Kidney (tissue), 14 donors: ENCODE data around the gene PRKCE. TPM values are rescaled to one million over a fixed set of nuclear protein-coding genes. Genes with fewer than 3 reads are reported as not detected.

Experiments used
- DNase-seq, 5 donors: peaks; one replicate each; pipeline ENCODE4 v3.0.0-alpha.2; 2013 to 2020
- FAIRE-seq: peaks from 2 replicates; lab custom pipeline; 2012; peaks lifted over from hg19 to GRCh38; lab: Jason Lieb, UNC
- H3K27ac ChIP-seq, 2 donors: one replicate each; pipeline ENCODE4 v1.7.0; 2013; ENCODE audit warnings: low read depth in 2 of 2, low read length in 2 of 2, inconsistent platforms in 1 of 2
- H3K27me3 ChIP-seq: one replicate; pipeline ENCODE4 v1.7.1; 2013; ENCODE audit warnings: low read length, inconsistent platforms; ENCODE audit not compliant: control insufficient read depth, insufficient read depth
- H3K36me3 ChIP-seq, 3 donors: one replicate each; pipeline versions ENCODE4 v1.7.0 to v1.7.1; 2013; ENCODE audit warnings: low read length in 3 of 3, control low read depth in 1 of 3, inconsistent platforms in 1 of 3; ENCODE audit not compliant: insufficient read depth in 3 of 3, control insufficient read depth in 2 of 3
- H3K4me1 ChIP-seq, 3 donors: one replicate each; pipeline versions ENCODE4 v1.7.0 to v1.7.1; 2013; ENCODE audit warnings: low read length in 3 of 3, inconsistent platforms in 1 of 3, low read depth in 1 of 3; ENCODE audit not compliant: control insufficient read depth in 2 of 3, insufficient read depth in 2 of 3
- H3K4me3 ChIP-seq, 3 donors: one replicate each; pipeline versions ENCODE4 v1.7.0 to v1.8.1; 2013; ENCODE audit warnings: low read length in 3 of 3, control low read depth in 1 of 3, inconsistent platforms in 1 of 3
- H3K9ac ChIP-seq, 3 donors: one replicate each; pipeline versions ENCODE4 v1.7.0 to v1.7.1; 2013; ENCODE audit warnings: low read length in 3 of 3, control low read depth in 1 of 3, inconsistent platforms in 1 of 3
- H3K9me3 ChIP-seq, 3 donors: one replicate each; pipeline versions ENCODE4 v1.7.0 to v1.7.1; 2013; ENCODE audit warnings: low read length in 3 of 3, control low read depth in 1 of 3, inconsistent platforms in 1 of 3; ENCODE audit not compliant: control insufficient read depth in 2 of 3, insufficient read depth in 1 of 3
- intact Hi-C: fragments of 100-400 bp; cut with DNase I; formaldehyde crosslinking; loops from one replicate; pipeline ENCODE4 v1.11.1; 2022
- polyA plus RNA-seq: library from polyadenylated mRNA; stranded (reverse); fragments of 350-450 nt; fragmentation: Illumina TruSeq; extraction: RNeasy Lipid Tissue Mini Kit (QIAGEN cat#74804); gene quantifications from one replicate; pipeline ENCODE4 v1.2.3, GENCODE V29; 2014; ENCODE audit warnings: low read depth, low replicate concordance; ENCODE audit not compliant: insufficient read depth
- total RNA-seq: library from RNA; stranded (reverse); fragmentation: NEBNext Ultra II Directional; extraction: Animal tissue kit (Norgen Biotek cat#: 25700); gene quantifications from one replicate; pipeline ENCODE4 v1.2.1, GENCODE V29; 2021
- TF ChIP-seq, protein P1 (sequence below): IDR thresholded peaks from 3 replicates; pipeline ENCODE4 v1.5.1; 2012; ENCODE audit warnings: mild to moderate bottlenecking, moderate library complexity, borderline replicate concordance; ENCODE audit not compliant: insufficient read depth; ENCODE audit errors: extremely low read depth
- donor health status: control.
- donor health status: control.
- donor health status: control.
- donor health status: control.
- donor health status: control.
- donor health status: DM: yes; HTN: yes; CAD: no.
- donor health status: Normal renal cell carcinoma (clear cell type).

Gene PRKCE
- total and polyA plus RNA-seq, 2 donors from 2014 or later = 11.1 to 27.3 TPM

DNA sequence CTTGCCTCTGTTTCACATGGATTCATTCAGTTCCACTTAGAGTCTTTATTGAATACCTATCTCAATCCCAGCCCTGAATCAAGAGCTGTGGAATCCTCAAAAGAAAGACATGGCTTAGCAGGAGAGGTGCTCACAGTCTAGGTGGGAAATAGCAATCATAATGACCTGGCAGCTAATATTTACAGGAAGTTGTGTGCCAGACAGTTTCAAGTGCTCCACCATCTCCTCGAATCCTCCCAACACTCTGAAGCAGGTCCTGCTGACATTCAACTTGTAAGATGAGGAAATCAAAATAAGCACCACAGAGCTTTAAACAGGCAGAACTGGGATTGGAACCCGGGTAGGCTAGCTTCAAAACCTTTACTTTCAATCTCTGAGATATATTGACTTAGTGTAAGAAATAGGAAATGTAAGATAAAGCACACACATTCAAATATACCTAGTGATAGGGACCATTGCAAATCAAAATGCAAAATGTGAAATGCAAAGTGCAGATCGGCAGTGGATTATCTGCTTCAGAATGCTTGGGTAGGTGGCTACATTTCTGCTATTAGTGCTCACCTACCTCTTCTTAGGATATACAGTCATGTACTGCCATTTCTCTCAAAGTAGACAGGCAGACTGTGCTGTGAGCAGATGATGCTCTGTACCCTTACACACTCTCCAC is 182.0 kb downstream of the PRKCE start:
- Histone ChIP-seq H3K27ac (no peak overlapping the region), H3K4me1 (no peaks in the 10 kb centered on the region), H3K36me3 (no peaks in the 10 kb centered on the region), H3K9me3 (peaks cover 0 to 13% (median 3%) of the 10 kb centered on the region in 3 donors), H3K4me3 (no peak overlapping the region), H3K27me3 (no peaks in the 10 kb centered on the region), H3K9ac (no peak overlapping the region)
- TF ChIP-seq, protein P1, sequence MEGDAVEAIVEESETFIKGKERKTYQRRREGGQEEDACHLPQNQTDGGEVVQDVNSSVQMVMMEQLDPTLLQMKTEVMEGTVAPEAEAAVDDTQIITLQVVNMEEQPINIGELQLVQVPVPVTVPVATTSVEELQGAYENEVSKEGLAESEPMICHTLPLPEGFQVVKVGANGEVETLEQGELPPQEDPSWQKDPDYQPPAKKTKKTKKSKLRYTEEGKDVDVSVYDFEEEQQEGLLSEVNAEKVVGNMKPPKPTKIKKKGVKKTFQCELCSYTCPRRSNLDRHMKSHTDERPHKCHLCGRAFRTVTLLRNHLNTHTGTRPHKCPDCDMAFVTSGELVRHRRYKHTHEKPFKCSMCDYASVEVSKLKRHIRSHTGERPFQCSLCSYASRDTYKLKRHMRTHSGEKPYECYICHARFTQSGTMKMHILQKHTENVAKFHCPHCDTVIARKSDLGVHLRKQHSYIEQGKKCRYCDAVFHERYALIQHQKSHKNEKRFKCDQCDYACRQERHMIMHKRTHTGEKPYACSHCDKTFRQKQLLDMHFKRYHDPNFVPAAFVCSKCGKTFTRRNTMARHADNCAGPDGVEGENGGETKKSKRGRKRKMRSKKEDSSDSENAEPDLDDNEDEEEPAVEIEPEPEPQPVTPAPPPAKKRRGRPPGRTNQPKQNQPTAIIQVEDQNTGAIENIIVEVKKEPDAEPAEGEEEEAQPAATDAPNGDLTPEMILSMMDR = no peak
- FAIRE-seq (no peak), DNase-seq (no peak)
- intact Hi-C loops = no loop called here

DNA sequence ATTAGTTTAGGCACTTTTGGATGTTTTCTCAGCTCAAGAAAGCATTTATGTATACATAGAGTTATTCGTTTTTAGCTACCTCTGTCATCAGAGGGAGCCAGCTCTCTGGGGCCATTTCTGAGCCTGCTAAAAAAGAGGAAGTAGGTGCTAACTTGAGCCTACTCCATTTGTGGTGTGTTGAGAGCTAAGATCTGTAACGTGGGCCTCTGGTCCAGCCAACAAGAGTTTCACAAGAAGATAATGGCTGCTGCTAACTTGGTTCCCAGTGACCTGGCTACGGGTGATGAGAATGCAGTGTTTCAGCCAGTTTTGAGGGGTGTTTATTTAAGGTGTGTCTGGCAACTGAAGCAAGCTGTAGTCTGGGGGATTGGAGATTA is 182.5 kb downstream of the PRKCE start:
- H3K27ac ChIP-seq = no peak overlapping the region
- no peaks in the 10 kb centered on the region for H3K27me3 ChIP-seq
- H3K9me3 ChIP-seq = peaks cover 0 to 13% (median 3%) of the 10 kb centered on the region in 3 donors
- no peak overlapping the region for H3K9ac ChIP-seq
- H3K36me3 ChIP-seq = no peaks in the 10 kb centered on the region
- H3K4me3 ChIP-seq = no peak overlapping the region
- peaks cover 0 to 2% (median 0%) of the 10 kb centered on the region in 3 donors for H3K4me1 ChIP-seq
- FAIRE-seq (no peak), DNase-seq (no peak)
- intact Hi-C loops = no loop called here
- TF ChIP-seq, protein P1 = no peak

DNA sequence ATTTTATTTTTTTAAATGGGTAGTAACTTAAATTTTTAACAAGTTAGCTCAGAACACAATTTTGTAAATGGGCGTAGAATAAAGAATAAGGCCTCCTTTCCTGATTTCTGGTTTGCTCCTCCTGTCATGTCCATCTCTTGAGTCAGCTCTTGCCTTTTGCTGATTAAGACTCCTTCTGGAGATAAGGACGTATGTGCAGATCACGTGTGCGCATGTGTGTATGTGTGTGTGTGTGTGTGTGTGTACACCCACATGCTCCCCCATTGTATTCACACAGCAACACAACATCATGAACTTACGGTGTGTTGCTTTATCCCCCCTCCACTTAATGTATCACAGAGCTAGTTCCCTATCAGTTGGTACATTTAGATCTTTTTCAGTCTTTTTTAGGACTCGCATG is 182.9 kb downstream of the PRKCE start:
- Histone ChIP-seq H3K27me3 (no peaks in the 10 kb centered on the region), H3K4me3 (no peak overlapping the region), H3K27ac (no peak overlapping the region), H3K4me1 (peaks cover 0 to 2% (median 0%) of the 10 kb centered on the region in 3 donors), H3K36me3 (no peaks in the 10 kb centered on the region), H3K9me3 (peaks cover 0 to 13% (median 3%) of the 10 kb centered on the region in 3 donors), H3K9ac (no peak overlapping the region)
- DNase-seq = no peak
- TF ChIP-seq, protein P1 = no peak
- intact Hi-C loops = no loop called here
- FAIRE-seq = no peak
